Panc1 (cell line): Measurements from ENCODE around the gene DYNC1LI1. TPM values are rescaled to one million over a fixed set of nuclear protein-coding genes. Genes with fewer than 3 reads are reported as not detected.

Experiments
- ATAC-seq: fragments of 200-7000 bp; cut with Tn5 transposase; 2 replicates; pipeline ENCODE4 v1.9.1; 2020; ENCODE audit warnings: mild to moderate bottlenecking, moderate library complexity
- BruUV-seq: library from RNA; stranded (reverse); fragments of 400-500 nt; replicated peaks from 2 replicates; lab custom pipeline; 2021; lab: Mats Ljungman, UMichigan
- CTCF ChIA-PET: fragments of 300-600 bp; sonication (Branson Sonifier 250); formaldehyde crosslinking; loops from one replicate; lab custom pipeline; 2022; ENCODE audit warnings: antibody characterized with exemption; lab: Charles Lee
- POLR2A ChIA-PET: fragments of 300-600 bp; sonication (Branson Sonifier 250); formaldehyde crosslinking; loops from one replicate; lab custom pipeline; 2022; ENCODE audit warnings: antibody characterized with exemption; lab: Charles Lee
- DNase-seq: peaks from one replicate; pipeline ENCODE4 v3.0.0-alpha.2; 2010; ENCODE audit warnings: low read depth, low spot score
- H3K27ac ChIP-seq: 2 replicates; pipeline ENCODE4 v1.5.1; 2011; ENCODE audit warnings: mild to moderate bottlenecking, low read length, inconsistent platforms
- H3K27me3 ChIP-seq: fragments of 200-500 bp; sonication (Bioruptor generic); 2 replicates; pipeline ENCODE4 v1.6.0; 2014; ENCODE audit warnings: low read length, inconsistent platforms; ENCODE audit not compliant: control insufficient read depth, insufficient read depth
- H3K36me3 ChIP-seq: fragments of 200-500 bp; sonication (Bioruptor generic); 2 replicates; pipeline ENCODE4 v1.5.1; 2014; ENCODE audit warnings: inconsistent platforms, mild to moderate bottlenecking, low read length, moderate library complexity; ENCODE audit not compliant: control insufficient read depth, insufficient read depth
- H3K4me1 ChIP-seq: 2 replicates; pipeline ENCODE4 v1.5.1; 2011; ENCODE audit warnings: inconsistent platforms, mild to moderate bottlenecking, low read length, moderate library complexity; ENCODE audit not compliant: control insufficient read depth, insufficient read depth
- H3K4me3 ChIP-seq, 2 experiments: 2 replicates each; pipeline ENCODE4 v1.5.1; 2011 to 2012; ENCODE audit warnings: low read depth in 2 of 2, low read length in 2 of 2, mild to moderate bottlenecking in 2 of 2, inconsistent platforms in 1 of 2, moderate library complexity in 1 of 2
- H3K9me3 ChIP-seq: fragments of 200-500 bp; sonication (Bioruptor generic); 2 replicates; pipeline ENCODE4 v1.5.1; 2014; ENCODE audit warnings: low read depth, mild to moderate bottlenecking, inconsistent platforms, low read length, moderate library complexity; ENCODE audit not compliant: control insufficient read depth, insufficient read depth
- POLR2AphosphoS5 ChIP-seq: IDR thresholded peaks from 2 replicates; pipeline ENCODE4 v1.6.1; 2012; ENCODE audit warnings: mild to moderate bottlenecking, low read depth, low read length, moderate library complexity
- SIN3A ChIP-seq: IDR thresholded peaks from 2 replicates; pipeline ENCODE4 v1.6.1; 2012; ENCODE audit warnings: low read depth, mild to moderate bottlenecking, low read length, moderate library complexity, borderline replicate concordance; ENCODE audit not compliant: insufficient read depth
- TCF7L2 ChIP-seq: IDR thresholded peaks from 2 replicates; pipeline ENCODE4 v1.6.1; 2011; ENCODE audit warnings: mild to moderate bottlenecking, low read depth, low read length, inconsistent platforms
- in situ Hi-C: cut with HindIII; loops from 2 replicates; pipeline ENCODE4 v1.10.0; 2016; ENCODE audit warnings: low sequenced_read_pairs, low pct_unique_long_range_greater_than_20kb
- intact Hi-C: fragments of 100-400 bp; cut with micrococcal nuclease; formaldehyde crosslinking; loops from one replicate; pipeline ENCODE4 v1.10.0; 2022; ENCODE audit not compliant: unreplicated experiment
- total RNA-seq: library from RNA; stranded (reverse); gene quantifications from one replicate; pipeline ENCODE4 v1.2.1, GENCODE V29; 2021; ENCODE audit not compliant: unreplicated experiment
- TF ChIP-seq, protein P1 (sequence below): fragments of 450-650 bp; IDR thresholded peaks from 2 replicates; pipeline ENCODE4 v1.5.1; 2017; ENCODE audit warnings: mild to moderate bottlenecking
- TF ChIP-seq, protein P2 (sequence below), 2 experiments: IDR thresholded peaks; 2 replicates each; pipeline ENCODE4 v1.6.1; 2011 to 2012; ENCODE audit warnings: low read depth in 2 of 2, control low read depth in 1 of 2, low read length in 1 of 2, mild to moderate bottlenecking in 1 of 2, moderate library complexity in 1 of 2; ENCODE audit not compliant: insufficient read depth in 1 of 2

Gene DYNC1LI1
- total RNA-seq, 1 experiment from 2014 or later, result 30.5 TPM

GRCh38 chr3:32532434-32532833 lies 38.2 kb downstream of the DYNC1LI1 start:
- H3K27me3 ChIP-seq, result no peaks in the 10 kb centered on the region
- H3K4me3 ChIP-seq, result no peak overlapping the region
- in situ Hi-C loops (no loop called here), intact Hi-C loops (no loop called here)
- H3K36me3 ChIP-seq, result peaks cover 13% of the 10 kb centered on the region
- no peaks in the 10 kb centered on the region for H3K4me1 ChIP-seq
- no peak overlapping the region for H3K27ac ChIP-seq
- no peaks in the 10 kb centered on the region for H3K9me3 ChIP-seq
- no peak for ATAC-seq
- BruUV-seq, result no TSS peak
- POLR2A ChIA-PET, result no interaction called here
- TF ChIP-seq TCF7L2 (no peak), POLR2AphosphoS5 (no peak), SIN3A (no peak)
- TF ChIP-seq, protein P1, sequence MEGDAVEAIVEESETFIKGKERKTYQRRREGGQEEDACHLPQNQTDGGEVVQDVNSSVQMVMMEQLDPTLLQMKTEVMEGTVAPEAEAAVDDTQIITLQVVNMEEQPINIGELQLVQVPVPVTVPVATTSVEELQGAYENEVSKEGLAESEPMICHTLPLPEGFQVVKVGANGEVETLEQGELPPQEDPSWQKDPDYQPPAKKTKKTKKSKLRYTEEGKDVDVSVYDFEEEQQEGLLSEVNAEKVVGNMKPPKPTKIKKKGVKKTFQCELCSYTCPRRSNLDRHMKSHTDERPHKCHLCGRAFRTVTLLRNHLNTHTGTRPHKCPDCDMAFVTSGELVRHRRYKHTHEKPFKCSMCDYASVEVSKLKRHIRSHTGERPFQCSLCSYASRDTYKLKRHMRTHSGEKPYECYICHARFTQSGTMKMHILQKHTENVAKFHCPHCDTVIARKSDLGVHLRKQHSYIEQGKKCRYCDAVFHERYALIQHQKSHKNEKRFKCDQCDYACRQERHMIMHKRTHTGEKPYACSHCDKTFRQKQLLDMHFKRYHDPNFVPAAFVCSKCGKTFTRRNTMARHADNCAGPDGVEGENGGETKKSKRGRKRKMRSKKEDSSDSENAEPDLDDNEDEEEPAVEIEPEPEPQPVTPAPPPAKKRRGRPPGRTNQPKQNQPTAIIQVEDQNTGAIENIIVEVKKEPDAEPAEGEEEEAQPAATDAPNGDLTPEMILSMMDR, result no peak
- TF ChIP-seq, protein P2, sequence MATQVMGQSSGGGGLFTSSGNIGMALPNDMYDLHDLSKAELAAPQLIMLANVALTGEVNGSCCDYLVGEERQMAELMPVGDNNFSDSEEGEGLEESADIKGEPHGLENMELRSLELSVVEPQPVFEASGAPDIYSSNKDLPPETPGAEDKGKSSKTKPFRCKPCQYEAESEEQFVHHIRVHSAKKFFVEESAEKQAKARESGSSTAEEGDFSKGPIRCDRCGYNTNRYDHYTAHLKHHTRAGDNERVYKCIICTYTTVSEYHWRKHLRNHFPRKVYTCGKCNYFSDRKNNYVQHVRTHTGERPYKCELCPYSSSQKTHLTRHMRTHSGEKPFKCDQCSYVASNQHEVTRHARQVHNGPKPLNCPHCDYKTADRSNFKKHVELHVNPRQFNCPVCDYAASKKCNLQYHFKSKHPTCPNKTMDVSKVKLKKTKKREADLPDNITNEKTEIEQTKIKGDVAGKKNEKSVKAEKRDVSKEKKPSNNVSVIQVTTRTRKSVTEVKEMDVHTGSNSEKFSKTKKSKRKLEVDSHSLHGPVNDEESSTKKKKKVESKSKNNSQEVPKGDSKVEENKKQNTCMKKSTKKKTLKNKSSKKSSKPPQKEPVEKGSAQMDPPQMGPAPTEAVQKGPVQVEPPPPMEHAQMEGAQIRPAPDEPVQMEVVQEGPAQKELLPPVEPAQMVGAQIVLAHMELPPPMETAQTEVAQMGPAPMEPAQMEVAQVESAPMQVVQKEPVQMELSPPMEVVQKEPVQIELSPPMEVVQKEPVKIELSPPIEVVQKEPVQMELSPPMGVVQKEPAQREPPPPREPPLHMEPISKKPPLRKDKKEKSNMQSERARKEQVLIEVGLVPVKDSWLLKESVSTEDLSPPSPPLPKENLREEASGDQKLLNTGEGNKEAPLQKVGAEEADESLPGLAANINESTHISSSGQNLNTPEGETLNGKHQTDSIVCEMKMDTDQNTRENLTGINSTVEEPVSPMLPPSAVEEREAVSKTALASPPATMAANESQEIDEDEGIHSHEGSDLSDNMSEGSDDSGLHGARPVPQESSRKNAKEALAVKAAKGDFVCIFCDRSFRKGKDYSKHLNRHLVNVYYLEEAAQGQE (IDR thresholded peaks at IDR 0.05; ENCODE audit: insufficient read depth in 1 of 2, low read depth in 2 of 2, low read length in 1 of 2), result no peak
- DNase-seq, result no peak
- CTCF ChIA-PET, result interaction anchor here (0.7 kb wide), 1 partner anchor 110 kb away, joined by 10 read pairs; no protein-coding TSS in a partner anchor

GRCh38 chr3:32531010-32531647 lies 39.5 kb downstream of the DYNC1LI1 start:
- no peak for DNase-seq
- TF ChIP-seq TCF7L2, result no peak
- TF ChIP-seq SIN3A, result no peak
- TF ChIP-seq, protein P2 (IDR thresholded peaks at IDR 0.05; ENCODE audit: insufficient read depth in 1 of 2, low read depth in 2 of 2, low read length in 1 of 2), result no peak
- no peak for TF ChIP-seq POLR2AphosphoS5
- TF ChIP-seq, protein P1, result no peak
- Histone ChIP-seq H3K4me1 (no peaks in the 10 kb centered on the region), H3K27ac (no peak overlapping the region), H3K4me3 (no peak overlapping the region), H3K27me3 (no peaks in the 10 kb centered on the region), H3K36me3 (peaks cover 16% of the 10 kb centered on the region), H3K9me3 (no peaks in the 10 kb centered on the region)
- ChIA-PET POLR2A (no interaction called here), CTCF (no interaction called here)
- intact Hi-C loops, result no loop called here
- ATAC-seq, result no peak
- in situ Hi-C loops, result no loop called here
- BruUV-seq, result no TSS peak
